K562 (cell line): ENCODE results near the gene RAP1GDS1. TPM values are rescaled to one million over a fixed set of nuclear protein-coding genes. Genes with fewer than 3 reads are reported as not detected.

Source experiments
- ATAC-seq: fragments of 200-7000 bp; cut with Tn5 transposase; 3 replicates; pipeline ENCODE4 v1.9.1; 2020; ENCODE audit warnings: moderate library complexity
- BruUV-seq: library from RNA; stranded (reverse); fragments of 400-500 nt; replicated peaks from 2 replicates; lab custom pipeline; 2021; lab: Mats Ljungman, UMichigan
- CTCF ChIA-PET: fragments of 300-600 bp; formaldehyde crosslinking; extraction: SDS; loops from one replicate; lab custom pipeline; 2021; ENCODE audit warnings: low intra/inter-chr PET ratio; lab: Yijun Ruan, JAX
- POLR2A ChIA-PET: fragments of 300-600, 350-650 bp; sonication (Branson Sonifier 250); formaldehyde crosslinking; extraction: SDS; loops from one replicate; lab custom pipeline; 2021; ENCODE audit warnings: antibody characterized with exemption, inconsistent platforms; lab: Yijun Ruan, JAX
- DNase-seq, 4 experiments: peaks; one replicate each; pipeline versions ENCODE4 v3.0.0 to v3.0.0-alpha.2; 2011 to 2018; ENCODE audit warnings: low spot score in 3 of 4, mixed read lengths in 3 of 4; ENCODE audit errors: extremely low read depth in 1 of 4
- FAIRE-seq: peaks from 2 replicates; lab custom pipeline; 2011; peaks lifted over from hg19 to GRCh38; lab: Jason Lieb, UNC
- H2AFZ ChIP-seq: 2 replicates; pipeline ENCODE4 v1.6.0; 2011; ENCODE audit warnings: low read depth, low read length, control low read depth, inconsistent platforms
- H3K27ac ChIP-seq: fragments of 200-600 bp; 3 replicates; pipeline ENCODE4 v1.8.0; 2011; ENCODE audit warnings: low read depth, mild to moderate bottlenecking, control low read depth, inconsistent platforms, low read length, moderate library complexity, mixed read lengths; ENCODE audit errors: extremely low read depth
- H3K27me3 ChIP-seq, 2 experiments: fragments of 300-600 bp in 1 of 2; 2 replicates in 1 of 2; 3 replicates in 1 of 2; pipeline versions ENCODE4 v1.6.0 to v1.8.0; 2011; ENCODE audit warnings: inconsistent platforms in 2 of 2, low read length in 2 of 2, mild to moderate bottlenecking in 1 of 2, mixed read lengths in 1 of 2, moderate library complexity in 1 of 2; ENCODE audit not compliant: control insufficient read depth in 2 of 2, insufficient read depth in 2 of 2
- H3K36me3 ChIP-seq: fragments of 300-600 bp; 3 replicates; pipeline ENCODE4 v1.8.0; 2011; ENCODE audit warnings: mild to moderate bottlenecking, low read length, inconsistent platforms; ENCODE audit not compliant: control insufficient read depth, insufficient read depth
- H3K4me1 ChIP-seq, 2 experiments: fragments of 200-600 bp in 1 of 2; replicated peaks in 1 of 2; 2 replicates in 1 of 2; 3 replicates in 1 of 2; pipeline versions ENCODE4 v1.5.1 to v1.8.0; 2011; ENCODE audit warnings: inconsistent platforms in 2 of 2, low read length in 2 of 2, mild to moderate bottlenecking in 1 of 2, mixed read lengths in 1 of 2, moderate library complexity in 1 of 2; ENCODE audit not compliant: control insufficient read depth in 2 of 2, insufficient read depth in 2 of 2
- H3K4me2 ChIP-seq: 2 replicates; pipeline ENCODE4 v1.6.1; 2011; ENCODE audit warnings: low read length, control low read depth, inconsistent platforms, mixed read lengths; ENCODE audit not compliant: insufficient read depth
- H3K4me3 ChIP-seq: fragments of 200-600 bp; sonication (generic), shearing (Covaris generic); 2 replicates; pipeline ENCODE4 v1.5.1; 2016; ENCODE audit warnings: control low read depth, inconsistent platforms
- H3K79me2 ChIP-seq: fragments of 200-600 bp; 3 replicates; pipeline ENCODE4 v1.8.0; 2011; ENCODE audit warnings: low read length, inconsistent platforms; ENCODE audit not compliant: control insufficient read depth, insufficient read depth
- H3K9ac ChIP-seq, 2 experiments: 2 replicates each; pipeline versions ENCODE4 v1.6.0 to v1.6.1; 2011; ENCODE audit warnings: low read depth in 2 of 2, low read length in 2 of 2, control low read depth in 1 of 2, inconsistent platforms in 1 of 2, mild to moderate bottlenecking in 1 of 2, mixed read lengths in 1 of 2; ENCODE audit not compliant: insufficient read depth in 1 of 2
- H3K9me1 ChIP-seq: one replicate; pipeline ENCODE4 v1.6.0; 2011; ENCODE audit warnings: inconsistent platforms, mild to moderate bottlenecking, low read length, moderate library complexity; ENCODE audit not compliant: control insufficient read depth, insufficient read depth
- H3K9me3 ChIP-seq: replicated peaks from 2 replicates; pipeline ENCODE4 v1.5.1; 2011; ENCODE audit warnings: low read depth, low read length, inconsistent platforms; ENCODE audit not compliant: control insufficient read depth, insufficient read depth
- H4K20me1 ChIP-seq: replicated peaks from 2 replicates; pipeline ENCODE4 v1.6.1; 2011; ENCODE audit warnings: low read length, inconsistent platforms, mixed read lengths; ENCODE audit not compliant: control insufficient read depth, insufficient read depth
- CREBBP ChIP-seq: IDR thresholded peaks from one replicate; pipeline ENCODE4 v1.6.1; 2012; ENCODE audit warnings: low read depth, mild to moderate bottlenecking, control low read depth, inconsistent platforms, low read length
- ELF2 ChIP-seq: fragments of 250-450 bp; sonication (Bioruptor Pico); IDR thresholded peaks from 2 replicates; pipeline ENCODE4 v1.5.0; 2021; ENCODE audit warnings: mild to moderate bottlenecking
- ESRRA ChIP-seq: fragments of 450-650 bp; IDR thresholded peaks from 2 replicates; pipeline ENCODE4 v1.6.1; 2014; ENCODE audit warnings: low read depth, mild to moderate bottlenecking, moderate library complexity, borderline replicate concordance
- FOXA1 ChIP-seq: fragments of 450-650 bp; IDR thresholded peaks from 2 replicates; pipeline ENCODE4 v1.6.1; 2016; ENCODE audit warnings: mild to moderate bottlenecking, borderline replicate concordance
- MAZ ChIP-seq, 2 experiments: fragments of 450-650 bp in 1 of 2; sonication (generic) in 1 of 2; formaldehyde crosslinking; IDR thresholded peaks in 1 of 2; conservative IDR thresholded peaks in 1 of 2; 2 replicates each; pipeline versions ENCODE4 v1.4.0 to v1.5.0; 2020; ENCODE audit warnings: mild to moderate bottlenecking in 1 of 2, missing genetic modification reagents in 1 of 2
- MTA2 ChIP-seq: fragments of 450-650 bp; IDR thresholded peaks from 2 replicates; pipeline ENCODE4 v1.6.1; 2016; ENCODE audit warnings: low read depth
- NFYB ChIP-seq: IDR thresholded peaks from 2 replicates; pipeline ENCODE4 v1.6.1; 2011; ENCODE audit warnings: mild to moderate bottlenecking, moderate library complexity; ENCODE audit not compliant: insufficient read length; ENCODE audit errors: extremely low read depth
- PHF21A ChIP-seq: fragments of 450-650 bp; IDR thresholded peaks from 2 replicates; pipeline ENCODE4 v1.6.1; 2017; ENCODE audit warnings: low read depth, borderline replicate concordance
- PML ChIP-seq: IDR thresholded peaks from 2 replicates; pipeline ENCODE4 v1.6.1; 2012; ENCODE audit warnings: low read length, inconsistent platforms
- POLR2H ChIP-seq: IDR thresholded peaks from 2 replicates; pipeline ENCODE4 v1.6.1; 2016; ENCODE audit warnings: missing genetic modification characterization, low read depth, mild to moderate bottlenecking, control low read depth, missing compliant biosample characterization, moderate library complexity
- SMAD3 ChIP-seq: fragments of 450-650 bp; formaldehyde crosslinking; conservative IDR thresholded peaks from 2 replicates; pipeline ENCODE4 v1.4.0; 2020; ENCODE audit warnings: mild to moderate bottlenecking
- SMARCB1 ChIP-seq: IDR thresholded peaks from 2 replicates; pipeline ENCODE4 v1.6.1; 2011; ENCODE audit warnings: improper control_type of control experiment, low read depth; ENCODE audit not compliant: insufficient read length
- SP2 ChIP-seq: IDR thresholded peaks from 2 replicates; pipeline ENCODE4 v1.6.1; 2011; ENCODE audit warnings: mild to moderate bottlenecking, low read depth, low read length, moderate library complexity; ENCODE audit not compliant: poor library complexity, severe bottlenecking; ENCODE audit errors: extremely low read depth
- TEAD2 ChIP-seq: fragments of 450-650 bp; IDR thresholded peaks from 2 replicates; pipeline ENCODE4 v1.6.1; 2016; ENCODE audit warnings: missing genetic modification characterization, control low read depth, missing compliant biosample characterization
- XRCC4 ChIP-seq: IDR thresholded peaks from one replicate; pipeline ENCODE4 v1.6.1; 2011; ENCODE audit not compliant: insufficient read depth, insufficient read length; ENCODE audit errors: extremely low read depth
- ZNF165 ChIP-seq: fragments of 250-450 bp; sonication (Bioruptor Pico); IDR thresholded peaks from 2 replicates; pipeline ENCODE4 v1.4.0; 2020; ENCODE audit warnings: borderline replicate concordance
- ZNF583 ChIP-seq: fragments of 250-450 bp; sonication (Bioruptor Pico); IDR thresholded peaks from 2 replicates; pipeline ENCODE4 v1.4.0; 2020
- ZNF655 ChIP-seq: fragments of 250-450 bp; sonication (Bioruptor Pico); IDR thresholded peaks from 2 replicates; pipeline ENCODE4 v1.5.0; 2021
- WGBS: fragments of 100-300 bp; shearing (Covaris generic); methylation state at CpG from one replicate; pipeline ENCODE4 v1.1.6; 2016; ENCODE audit warnings: low coverage, mixed read lengths; ENCODE audit not compliant: insufficient coverage; ENCODE audit errors: missing lambda C conversion rate; 5-methylcytosine and 5-hydroxymethylcytosine counted together
- in situ Hi-C: fragments of 300-500 bp; cut with MboI; formaldehyde crosslinking; loops from 4 replicates; pipeline ENCODE4 v1.15.0; 2018; ENCODE audit warnings: inconsistent platforms, mixed read lengths
- intact Hi-C: fragments of 100-400 bp; cut with micrococcal nuclease; formaldehyde crosslinking; loops from 2 replicates; pipeline ENCODE4 v1.14.2; 2022
- polyA plus RNA-seq, 8 experiments: library from polyadenylated mRNA; depleted of rRNA in 4 of 8; stranded (reverse) in 5 of 8; unstranded in 3 of 8; fragments of >200 nt; fragmentation: Nextera tagmentation in 2 of 8; fragmentation: Illumina TruSeq in 1 of 8; extraction: Ambion mirVana in 2 of 8; extraction: Trizol in 1 of 8; gene quantifications; 2 replicates each; pipeline versions ENCODE4 v1.2.1 to v1.2.3, GENCODE V29; 2011 to 2014; ENCODE audit warnings: inconsistent platforms in 1 of 8, missing spikeins in 1 of 8
- total RNA-seq, 7 experiments: library from RNA; depleted of rRNA in 6 of 7; stranded (reverse); fragments of >200 nt in 6 of 7; fragmentation: Illumina TruSeq in 2 of 7; extraction: Trizol in 2 of 7; gene quantifications; 2 replicates each; pipeline versions ENCODE4 v1.2.1 to v1.2.3, GENCODE V29; 2011 to 2021; ENCODE audit warnings: low replicate concordance in 1 of 7

The RAP1GDS1 gene
- total and polyA plus RNA-seq, 9 of the 15 experiments (the other 6 are each of a cell fraction or from before 2014, with no cell fraction given): 27.2 to 55.6 (median 31.5) TPM

- in situ Hi-C loops (no loop called here), intact Hi-C loops (no loop called here)
- Histone ChIP-seq H3K9me3 (no peaks in the 10 kb centered on the region), H4K20me1 (no peaks in the 10 kb centered on the region), H3K4me2 (no peak overlapping the region), H3K36me3 (peaks cover 8% of the 10 kb centered on the region; the same call in 1 of the 3 replicates), H3K4me3 (no peak overlapping the region), H3K9me1 (no peaks in the 10 kb centered on the region), H3K79me2 (no peaks in the 10 kb centered on the region; the same call in 2 of the 3 replicates), H3K4me1 (no peaks in the 10 kb centered on the region), H3K9ac (no peak overlapping the region), H3K27me3 (no peaks in the 10 kb centered on the region), H3K27ac (no peak overlapping the region), H2AFZ (no peak overlapping the region)
- FAIRE-seq: no peak
- no peak for ATAC-seq
- POLR2A ChIA-PET: no interaction called here
- 77% methylated on average over 7 of the region's 7 CpGs for WGBS
- DNase-seq: no peak
- CTCF ChIA-PET: no interaction called here
- BruUV-seq: no TSS peak
- no peak for TF ChIP-seq MAZ (CRISPR knock-in tag; conservative IDR thresholded peaks at IDR 0.05 in 1 of 2, IDR thresholded peaks at IDR 0.05 in 1 of 2)
- TF ChIP-seq ELF2 (CRISPR knock-in tag): no peak
- no peak for TF ChIP-seq PHF21A
- TF ChIP-seq PML: no peak
- TF ChIP-seq XRCC4: no peak
- no peak for TF ChIP-seq TEAD2 (tag)
- TF ChIP-seq ZNF165: no peak
- no peak for TF ChIP-seq NFYB
- TF ChIP-seq ZNF583 (CRISPR knock-in tag): no peak
- TF ChIP-seq POLR2H: no peak
- TF ChIP-seq CREBBP: no peak
- TF ChIP-seq ESRRA: no peak
- no peak for TF ChIP-seq SMAD3
- no peak for TF ChIP-seq MTA2
- no peak for TF ChIP-seq FOXA1
- TF ChIP-seq ZNF655 (CRISPR knock-in tag): no peak
- no peak for TF ChIP-seq SP2
- TF ChIP-seq SMARCB1: no peak
Measured at GRCh38 chr4:98352396-98352795, 91.2 kb downstream of the RAP1GDS1 start.
